Gastroesophageal sphincter (tissue), 3 donors: ENCODE measurements around the gene HDAC2.
"Not testable (repeated sequence)": the region's sequence is repeated elsewhere in the genome, so short reads cannot be mapped to it uniquely, and the experiment has no call there.

Experiments used
- CTCF ChIP-seq, 4 experiments: fragments of 200-600 bp in 2 of 4; fragments of 450-650 bp in 2 of 4; sonication (generic) in 1 of 4; IDR thresholded peaks; one replicate each; pipeline ENCODE4 v1.5.1; 2017 to 2019; ENCODE audit warnings: antibody characterized with exemption in 4 of 4, mild to moderate bottlenecking in 2 of 4, moderate library complexity in 2 of 4
- EP300 ChIP-seq: sonication (generic); formaldehyde crosslinking; IDR thresholded peaks from one replicate; pipeline ENCODE4 v1.6.1; 2017; ENCODE audit warnings: antibody characterized with exemption, mild to moderate bottlenecking
- POLR2AphosphoS5 ChIP-seq: sonication (generic); formaldehyde crosslinking; IDR thresholded peaks from one replicate; pipeline ENCODE4 v1.6.1; 2017; ENCODE audit warnings: antibody characterized with exemption

GRCh38 chr6:113931907-113932306 lies 39.0 kb downstream of the HDAC2 start:
- not testable (repeated sequence) for TF ChIP-seq CTCF (IDR thresholded peaks at IDR 0.05); POLR2AphosphoS5; EP300
